ENCODE results near the gene SNIP1.
"Not testable (repeated sequence)": the region's sequence is repeated elsewhere in the genome, so short reads cannot be mapped to it uniquely, and the experiment has no call there.

Gene SNIP1

GRCh38 chr1:37537378-37537777 lies 16.7 kb downstream of the SNIP1 start:
- no peaks in the 10 kb centered on the region for H3K4me1 ChIP-seq (ENCODE audit: control insufficient read depth in 1 of 2, insufficient read depth in 1 of 2, low read depth in 1 of 2, low read length in 1 of 2)
- no peaks in the 10 kb centered on the region for H3K27me3 ChIP-seq
- H3K4me3 ChIP-seq (ENCODE audit: low read depth in 1 of 2, low read length in 1 of 2) = no peak overlapping the region
- H3K36me3 ChIP-seq = peaks cover 71% of the 10 kb centered on the region
- H3K27ac ChIP-seq = no peak overlapping the region
- no peaks in the 10 kb centered on the region for H3K9me3 ChIP-seq
- TF ChIP-seq, protein P1, sequence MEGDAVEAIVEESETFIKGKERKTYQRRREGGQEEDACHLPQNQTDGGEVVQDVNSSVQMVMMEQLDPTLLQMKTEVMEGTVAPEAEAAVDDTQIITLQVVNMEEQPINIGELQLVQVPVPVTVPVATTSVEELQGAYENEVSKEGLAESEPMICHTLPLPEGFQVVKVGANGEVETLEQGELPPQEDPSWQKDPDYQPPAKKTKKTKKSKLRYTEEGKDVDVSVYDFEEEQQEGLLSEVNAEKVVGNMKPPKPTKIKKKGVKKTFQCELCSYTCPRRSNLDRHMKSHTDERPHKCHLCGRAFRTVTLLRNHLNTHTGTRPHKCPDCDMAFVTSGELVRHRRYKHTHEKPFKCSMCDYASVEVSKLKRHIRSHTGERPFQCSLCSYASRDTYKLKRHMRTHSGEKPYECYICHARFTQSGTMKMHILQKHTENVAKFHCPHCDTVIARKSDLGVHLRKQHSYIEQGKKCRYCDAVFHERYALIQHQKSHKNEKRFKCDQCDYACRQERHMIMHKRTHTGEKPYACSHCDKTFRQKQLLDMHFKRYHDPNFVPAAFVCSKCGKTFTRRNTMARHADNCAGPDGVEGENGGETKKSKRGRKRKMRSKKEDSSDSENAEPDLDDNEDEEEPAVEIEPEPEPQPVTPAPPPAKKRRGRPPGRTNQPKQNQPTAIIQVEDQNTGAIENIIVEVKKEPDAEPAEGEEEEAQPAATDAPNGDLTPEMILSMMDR (IDR thresholded peaks at IDR 0.05) = no peak

GRCh38 chr1:37533317-37534093 lies 20.6 kb downstream of the SNIP1 start:
- no peak overlapping the region for H3K4me3 ChIP-seq (ENCODE audit: low read depth in 1 of 2, low read length in 1 of 2)
- no peaks in the 10 kb centered on the region for H3K27me3 ChIP-seq
- TF ChIP-seq, protein P1 (IDR thresholded peaks at IDR 0.05) = no peak
- H3K9me3 ChIP-seq = no peaks in the 10 kb centered on the region
- no peaks in the 10 kb centered on the region for H3K4me1 ChIP-seq (ENCODE audit: control insufficient read depth in 1 of 2, insufficient read depth in 1 of 2, low read depth in 1 of 2, low read length in 1 of 2)
- peaks cover 34% of the 10 kb centered on the region for H3K36me3 ChIP-seq
- H3K27ac ChIP-seq = no peak overlapping the region

DNA sequence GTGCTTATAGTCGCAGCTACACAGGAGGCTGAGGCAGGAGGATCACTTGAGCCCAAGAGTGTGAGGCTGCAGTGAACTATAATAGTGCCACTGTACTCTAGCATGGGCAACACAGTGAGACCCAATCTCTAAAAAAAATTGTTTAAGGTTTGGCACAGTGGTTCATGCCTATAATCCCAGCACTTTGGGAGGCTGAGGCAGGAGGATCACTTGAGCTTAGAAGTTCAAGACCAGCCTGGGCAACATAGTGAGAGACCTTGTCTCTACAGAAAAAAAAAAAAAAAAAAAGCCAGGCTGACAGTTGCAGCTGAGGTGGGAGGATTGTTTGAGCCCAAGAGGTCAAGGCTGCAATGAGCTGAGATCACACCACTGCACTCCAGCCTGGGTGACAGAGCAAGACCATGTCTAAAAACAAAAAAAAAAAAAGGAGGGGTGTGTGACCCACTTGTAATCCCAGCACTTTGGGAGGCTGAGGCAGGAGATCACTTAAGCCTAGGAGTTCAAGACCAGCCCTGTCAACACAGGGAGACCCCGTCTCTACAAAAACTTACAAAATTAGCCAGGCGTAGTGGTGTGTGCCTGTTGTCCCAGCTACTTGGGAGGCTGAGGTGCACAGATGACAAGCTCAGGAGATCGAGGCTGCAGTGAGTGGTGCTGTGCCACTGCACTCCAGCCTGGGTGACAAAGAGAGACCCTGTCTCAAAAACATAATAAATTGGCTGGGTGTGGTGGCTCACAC lies 21.5 kb downstream of the SNIP1 start:
- not testable (repeated sequence) for H3K9me3 ChIP-seq; H3K4me1 ChIP-seq (ENCODE audit: control insufficient read depth in 1 of 2, insufficient read depth in 1 of 2, low read depth in 1 of 2, low read length in 1 of 2); H3K27ac ChIP-seq; H3K4me3 ChIP-seq (ENCODE audit: low read depth in 1 of 2, low read length in 1 of 2); H3K27me3 ChIP-seq
- H3K36me3 ChIP-seq = peaks cover 25% of the 10 kb centered on the region

GRCh38 chr1:37529888-37530287 lies 24.2 kb downstream of the SNIP1 start:
- H3K9me3 ChIP-seq; H3K36me3 ChIP-seq; H3K27me3 ChIP-seq; H3K4me1 ChIP-seq (ENCODE audit: control insufficient read depth in 1 of 2, insufficient read depth in 1 of 2, low read depth in 1 of 2, low read length in 1 of 2); H3K27ac ChIP-seq; H3K4me3 ChIP-seq (ENCODE audit: low read depth in 1 of 2, low read length in 1 of 2): not testable (repeated sequence)

DNA sequence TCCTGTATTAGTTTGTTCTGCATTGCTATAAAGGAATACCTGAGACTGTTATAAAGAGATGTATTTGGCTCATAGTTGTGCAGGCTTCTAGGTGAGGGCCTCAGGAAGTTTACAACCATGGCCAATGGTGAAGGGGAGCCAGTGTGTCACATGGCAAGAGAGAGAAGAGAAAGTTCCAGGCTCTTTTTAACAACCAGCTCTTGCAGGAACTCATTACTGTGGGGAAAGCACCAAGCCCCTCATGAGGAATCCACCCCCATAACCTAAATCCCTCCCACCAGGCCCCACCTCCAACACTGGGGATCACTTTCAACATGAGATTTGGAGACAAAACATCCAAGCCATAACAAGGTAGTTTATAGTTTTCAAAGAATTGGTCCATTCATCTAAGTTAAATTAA lies 34.5 kb downstream of the SNIP1 start:
- Histone ChIP-seq H3K4me3 (ENCODE audit: low read depth in 1 of 2, low read length in 1 of 2) (no peak overlapping the region), H3K27me3 (no peaks in the 10 kb centered on the region), H3K27ac (no peak overlapping the region), H3K9me3 (no peaks in the 10 kb centered on the region), H3K4me1 (ENCODE audit: control insufficient read depth in 1 of 2, insufficient read depth in 1 of 2, low read depth in 1 of 2, low read length in 1 of 2) (peaks cover 7 to 8% of the 10 kb centered on the region in 2 experiments), H3K36me3 (no peaks in the 10 kb centered on the region)
- TF ChIP-seq, protein P1 (IDR thresholded peaks at IDR 0.05) = no peak

DNA sequence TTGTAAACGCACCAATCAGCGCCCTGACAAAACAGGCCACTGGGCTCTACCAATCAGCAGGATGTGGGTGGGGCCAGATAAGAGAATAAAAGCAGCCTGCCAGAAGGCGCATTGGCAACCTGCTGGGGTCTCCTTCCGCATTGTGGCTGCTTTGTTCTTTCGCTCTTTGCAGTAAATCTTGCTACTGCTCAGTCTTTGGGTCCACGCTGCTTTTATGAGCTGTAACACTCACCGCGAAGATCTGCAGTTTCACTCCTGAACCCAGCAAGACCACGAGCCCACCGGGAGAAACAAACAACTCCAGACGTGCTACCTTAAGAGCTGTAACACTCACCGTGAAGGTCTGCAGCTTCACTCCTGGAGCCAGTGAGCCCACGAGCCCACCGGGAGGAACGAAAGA lies 35.2 kb downstream of the SNIP1 start:
- H3K9me3 ChIP-seq; H3K27ac ChIP-seq; H3K27me3 ChIP-seq; H3K4me3 ChIP-seq (ENCODE audit: low read depth in 1 of 2, low read length in 1 of 2); H3K36me3 ChIP-seq; H3K4me1 ChIP-seq (ENCODE audit: control insufficient read depth in 1 of 2, insufficient read depth in 1 of 2, low read depth in 1 of 2, low read length in 1 of 2): not testable (repeated sequence)

- peaks cover 15 to 16% of the 10 kb centered on the region in 2 experiments for H3K4me1 ChIP-seq (ENCODE audit: control insufficient read depth in 1 of 2, insufficient read depth in 1 of 2, low read depth in 1 of 2, low read length in 1 of 2)
Observed at GRCh38 chr1:37518241-37518640, 35.9 kb downstream of the SNIP1 start.

More at GRCh38 chr1:37518241-37518640, 35.9 kb downstream of the SNIP1 start:
- not testable (repeated sequence) for H3K9me3 ChIP-seq; H3K27me3 ChIP-seq; H3K27ac ChIP-seq; H3K36me3 ChIP-seq; H3K4me3 ChIP-seq (ENCODE audit: low read depth in 1 of 2, low read length in 1 of 2)

Data from neutrophil (primary cell).